Muscle of leg (tissue), 11 donors: Measurements from ENCODE around the gene ZNF333. TPM values are rescaled to one million over a fixed set of nuclear protein-coding genes. Genes with fewer than 3 reads are reported as not detected.
A peak's percentile ranks its signal among the peaks of the same experiment; 100 is the strongest.

ENCODE experiments used
- DNase-seq: peaks from one replicate; pipeline ENCODE4 v3.0.0; 2013
- H3K27ac ChIP-seq: one replicate; pipeline ENCODE4 v1.5.1; 2013; ENCODE audit warnings: mild to moderate bottlenecking, low read length, control low read depth
- H3K27me3 ChIP-seq: one replicate; pipeline ENCODE4 v1.6.1; 2013; ENCODE audit warnings: low read length; ENCODE audit not compliant: control insufficient read depth, insufficient read depth
- H3K36me3 ChIP-seq: one replicate; pipeline ENCODE4 v1.6.1; 2013; ENCODE audit warnings: low read length; ENCODE audit not compliant: control insufficient read depth, insufficient read depth
- H3K4me1 ChIP-seq: one replicate; pipeline ENCODE4 v1.6.1; 2013; ENCODE audit warnings: low read length; ENCODE audit not compliant: control insufficient read depth, insufficient read depth
- H3K4me3 ChIP-seq: one replicate; pipeline ENCODE4 v1.5.1; 2013; ENCODE audit warnings: low read length, control low read depth
- H3K9me3 ChIP-seq: replicated peaks from 2 replicates; pipeline ENCODE4 v1.6.1; 2013; ENCODE audit warnings: low read depth, low read length; ENCODE audit not compliant: control insufficient read depth
- WGBS: methylation state at CpG from one replicate; pipeline ENCODE4 v1.1.5; 2013; ENCODE audit warnings: missing lambda C conversion rate; ENCODE audit not compliant: insufficient coverage; 5-methylcytosine and 5-hydroxymethylcytosine counted together
- polyA plus RNA-seq, 8 donors: library from polyadenylated mRNA; unstranded; fragments of 120-200 nt; gene quantifications; one replicate each; pipeline versions ENCODE4 v1.2.1 to v1.2.3, GENCODE V29; 2013; ENCODE audit warnings: inconsistent platforms in 1 of 8, low replicate concordance in 1 of 8; ENCODE audit not compliant: insufficient read length in 8 of 8, insufficient read depth in 1 of 8
- total RNA-seq: library from RNA; stranded (reverse); fragments of 120-200 nt; gene quantifications from one replicate; pipeline ENCODE4 v1.2.4, GENCODE V29; 2013

Gene ZNF333
- total and polyA plus RNA-seq, 9 donors: 12.2 to 25.5 (median 17.8) TPM

DNA sequence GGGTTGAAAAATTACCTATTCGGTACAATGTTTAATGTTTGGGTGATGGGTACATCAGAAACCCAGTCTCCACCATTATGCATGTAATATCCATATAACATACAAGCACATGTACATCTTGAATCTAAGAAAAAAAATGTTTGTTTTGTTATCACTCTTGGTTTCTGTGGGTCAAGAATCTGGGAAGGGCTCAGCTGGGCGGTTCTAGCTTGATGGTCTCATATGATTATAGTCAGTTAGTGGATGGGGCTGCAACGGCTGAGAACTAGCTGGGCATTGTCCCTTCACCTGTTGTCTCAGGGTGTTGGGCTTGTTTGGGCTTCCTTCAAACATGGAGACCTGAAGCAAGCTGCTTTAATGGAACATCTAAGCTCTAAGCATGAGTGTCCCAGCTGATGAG is 19.9 kb upstream of the ZNF333 start:
- Histone ChIP-seq H3K9me3 (peaks cover 5% of the 10 kb centered on the region), H3K4me3 (no peak overlapping the region), H3K27ac (no peak overlapping the region), H3K4me1 (no peaks in the 10 kb centered on the region), H3K36me3 (no peaks in the 10 kb centered on the region), H3K27me3 (no peaks in the 10 kb centered on the region)
- WGBS: 63% methylated on average over 2 of the region's 3 CpGs
- no peak for DNase-seq

- Histone ChIP-seq H3K4me3 (no peak overlapping the region), H3K27me3 (no peaks in the 10 kb centered on the region), H3K9me3 (peaks cover 5% of the 10 kb centered on the region), H3K4me1 (no peaks in the 10 kb centered on the region), H3K27ac (no peak overlapping the region), H3K36me3 (no peaks in the 10 kb centered on the region)
- no peak for DNase-seq
- 67% methylated on average over 1 of the region's 2 CpGs for WGBS
Measured at GRCh38 chr19:14670408-14670807, 19.4 kb upstream of the ZNF333 start.

DNA sequence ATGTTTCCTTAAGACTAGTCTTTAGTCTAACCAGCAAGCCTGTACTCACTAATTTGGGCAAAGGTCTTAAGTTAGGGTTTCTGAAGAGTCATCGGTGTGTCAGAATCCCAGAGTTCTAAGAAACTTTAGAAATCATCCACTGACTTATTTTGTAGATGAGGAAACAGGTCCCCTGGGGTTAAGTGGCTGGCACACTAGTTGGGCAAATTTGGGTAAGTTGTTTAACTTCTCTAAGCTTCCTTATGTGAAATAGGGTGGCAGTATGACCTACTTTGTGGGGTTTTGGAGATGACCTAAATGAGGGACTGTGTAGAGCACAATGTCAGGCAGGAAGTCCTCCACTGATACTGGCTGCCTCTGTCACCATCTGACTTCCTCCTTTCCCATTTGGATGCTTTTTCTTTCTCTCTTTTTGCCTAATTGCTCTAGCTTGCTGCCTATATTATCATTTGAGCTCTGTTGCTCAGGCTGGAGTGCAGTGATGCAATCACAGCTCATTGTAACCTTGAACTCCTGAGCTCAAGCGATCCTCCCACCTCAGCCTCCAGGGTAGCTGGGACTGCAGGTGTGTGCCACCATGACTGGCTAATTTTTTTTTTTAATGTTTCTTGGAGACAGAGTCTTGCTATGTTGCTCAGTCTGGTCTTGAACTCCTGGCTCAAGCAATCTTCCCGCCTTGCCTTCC is 17.5 kb upstream of the ZNF333 start:
- no peak overlapping the region for H3K27ac ChIP-seq
- WGBS: 90% methylated on average over 2 of the region's 3 CpGs

GRCh38 chr19:14673088-14673487 is 16.8 kb upstream of the ZNF333 start:
- Histone ChIP-seq H3K4me1 (no peaks in the 10 kb centered on the region), H3K4me3 (no peak overlapping the region), H3K36me3 (no peaks in the 10 kb centered on the region), H3K27ac (no peak overlapping the region), H3K9me3 (peaks cover 5% of the 10 kb centered on the region), H3K27me3 (no peaks in the 10 kb centered on the region)
- 67% methylated on average over 1 of the region's 1 CpG for WGBS
- DNase-seq: no peak

More for the DNA sequence above, 17.5 kb upstream of the ZNF333 start:
- no peak for DNase-seq
- no peak overlapping the region for H3K4me3 ChIP-seq
- H3K27me3 ChIP-seq: no peaks in the 10 kb centered on the region
- H3K36me3 ChIP-seq: no peaks in the 10 kb centered on the region
- H3K9me3 ChIP-seq: peaks cover 5% of the 10 kb centered on the region
- H3K4me1 ChIP-seq: no peaks in the 10 kb centered on the region

DNA sequence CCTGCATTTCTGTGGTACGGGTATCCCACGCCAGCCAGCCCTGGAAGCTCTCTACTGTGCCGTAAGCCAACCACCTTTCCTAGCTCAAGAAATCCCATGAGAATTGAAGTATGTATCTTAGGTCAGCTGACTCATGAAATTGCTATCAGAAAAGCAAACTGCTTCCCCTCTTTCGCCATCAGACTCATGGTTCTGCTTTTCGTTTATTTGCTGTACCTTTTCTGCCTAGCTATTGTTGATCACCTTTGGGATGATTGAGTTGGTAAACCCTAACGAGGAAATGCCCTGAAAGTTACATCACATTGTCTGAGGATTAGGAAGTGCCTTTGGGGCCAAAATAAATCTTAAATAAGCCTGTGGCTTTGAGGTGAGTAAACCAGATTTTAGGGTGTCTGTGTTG is 15.1 kb upstream of the ZNF333 start, which contains the start of gene ADGRE3:
ADGRE3 (minus strand) TSS at position 81 of the 400 bp plus-strand sequence; CDS start at position 7, 74 bp downstream.
- no peak for DNase-seq
- H3K9me3 ChIP-seq: peaks cover 5% of the 10 kb centered on the region
- no peak within 1 kb of the TSS for H3K4me3 ChIP-seq
- no peak within 1 kb of the TSS for H3K27ac ChIP-seq
- H3K27me3 ChIP-seq: no peaks in the 10 kb centered on the region
- H3K36me3 ChIP-seq: no peaks in the 10 kb centered on the region
- 48% methylated on average over 3 of the region's 6 CpGs for WGBS
- H3K4me1 ChIP-seq: no peaks in the 10 kb centered on the region

GRCh38 chr19:14676762-14677161 is 13.1 kb upstream of the ZNF333 start:
- no peaks in the 10 kb centered on the region for H3K4me1 ChIP-seq
- H3K27me3 ChIP-seq: no peaks in the 10 kb centered on the region
- no peak for DNase-seq
- 85% methylated on average over 9 of the region's 10 CpGs for WGBS
- no peaks in the 10 kb centered on the region for H3K36me3 ChIP-seq
- H3K27ac ChIP-seq: no peak overlapping the region
- no peaks in the 10 kb centered on the region for H3K9me3 ChIP-seq
- H3K4me3 ChIP-seq: no peak overlapping the region

DNA sequence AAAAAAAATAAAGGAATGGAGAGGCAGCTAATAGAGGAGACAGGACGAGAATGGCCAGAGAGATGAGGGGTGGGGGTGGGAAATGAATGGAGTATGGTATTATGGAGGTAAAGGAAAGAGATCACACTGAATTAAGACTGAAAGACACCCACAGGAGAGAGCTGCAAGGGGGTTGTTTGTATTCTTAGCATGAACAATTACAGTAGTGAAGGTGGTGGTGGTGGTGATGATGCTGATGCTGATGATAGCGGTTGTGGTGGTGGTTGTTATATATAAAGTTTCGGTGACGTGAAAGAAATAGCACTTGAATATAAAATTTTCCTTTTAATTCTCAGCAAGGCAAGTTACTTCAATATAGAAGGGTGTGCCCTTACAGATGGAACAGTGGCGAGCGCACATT is 12.4 kb upstream of the ZNF333 start:
- WGBS: 87% methylated on average over 3 of the region's 6 CpGs
- Histone ChIP-seq H3K4me3 (no peak overlapping the region), H3K27ac (no peak overlapping the region), H3K36me3 (no peaks in the 10 kb centered on the region), H3K9me3 (no peaks in the 10 kb centered on the region), H3K27me3 (no peaks in the 10 kb centered on the region), H3K4me1 (no peaks in the 10 kb centered on the region)
- no peak for DNase-seq

GRCh38 chr19:14678199-14678598 is 11.6 kb upstream of the ZNF333 start:
- Histone ChIP-seq H3K27me3 (no peaks in the 10 kb centered on the region), H3K4me1 (no peaks in the 10 kb centered on the region), H3K4me3 (no peak overlapping the region), H3K9me3 (no peaks in the 10 kb centered on the region), H3K27ac (no peak overlapping the region), H3K36me3 (no peaks in the 10 kb centered on the region)
- 83% methylated on average over 9 of the region's 9 CpGs for WGBS
- DNase-seq: no peak

DNA sequence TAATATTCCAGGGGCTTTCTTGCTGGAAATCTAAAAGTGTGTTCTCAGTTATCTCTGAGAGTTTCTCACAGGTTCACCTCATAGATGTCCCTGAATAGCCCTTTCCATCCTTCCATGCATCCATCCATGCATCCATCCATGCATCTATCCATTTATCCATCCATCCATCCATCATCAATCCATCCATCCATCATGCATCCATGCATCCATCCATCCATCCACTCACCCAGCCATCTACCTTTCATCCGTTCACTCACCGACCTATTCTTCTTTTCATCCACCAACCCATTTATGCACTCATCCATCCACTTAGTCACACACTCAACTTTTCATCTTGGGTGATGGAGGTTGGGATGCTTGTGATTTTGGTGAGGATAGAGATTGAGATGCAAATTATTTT is 7.8 kb upstream of the ZNF333 start:
- no CpG with 5 or more reads among the region's 2 CpGs for WGBS
- Histone ChIP-seq H3K4me1 (no peaks in the 10 kb centered on the region), H3K27ac (no peak overlapping the region), H3K4me3 (no peak overlapping the region), H3K36me3 (no peaks in the 10 kb centered on the region), H3K9me3 (no peaks in the 10 kb centered on the region), H3K27me3 (no peaks in the 10 kb centered on the region)
- no peak for DNase-seq

DNA sequence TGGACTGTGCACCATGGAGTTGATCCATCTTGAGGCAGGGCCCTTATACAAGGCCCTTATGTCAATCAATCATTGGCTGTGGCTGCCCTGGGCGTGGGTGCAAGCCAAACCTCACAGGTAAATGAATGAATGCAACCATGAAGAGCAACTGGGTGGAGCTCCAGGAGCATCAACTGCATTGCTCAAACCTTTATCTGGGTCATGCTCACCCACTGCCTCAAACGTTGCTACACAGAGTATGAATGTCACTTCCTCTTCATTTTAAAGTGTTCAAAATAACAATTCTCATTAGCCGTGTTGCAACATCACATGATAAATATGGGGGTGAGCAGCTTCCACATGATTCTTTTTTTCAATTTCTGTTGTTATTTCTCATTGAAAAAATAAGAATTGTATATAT is 6.4 kb upstream of the ZNF333 start:
- Histone ChIP-seq H3K4me1 (no peaks in the 10 kb centered on the region), H3K4me3 (no peak overlapping the region), H3K27ac (no peak overlapping the region), H3K36me3 (no peaks in the 10 kb centered on the region), H3K27me3 (no peaks in the 10 kb centered on the region), H3K9me3 (no peaks in the 10 kb centered on the region)
- DNase-seq: peak; percentile 20
- WGBS: 83% methylated on average over 1 of the region's 3 CpGs

DNA sequence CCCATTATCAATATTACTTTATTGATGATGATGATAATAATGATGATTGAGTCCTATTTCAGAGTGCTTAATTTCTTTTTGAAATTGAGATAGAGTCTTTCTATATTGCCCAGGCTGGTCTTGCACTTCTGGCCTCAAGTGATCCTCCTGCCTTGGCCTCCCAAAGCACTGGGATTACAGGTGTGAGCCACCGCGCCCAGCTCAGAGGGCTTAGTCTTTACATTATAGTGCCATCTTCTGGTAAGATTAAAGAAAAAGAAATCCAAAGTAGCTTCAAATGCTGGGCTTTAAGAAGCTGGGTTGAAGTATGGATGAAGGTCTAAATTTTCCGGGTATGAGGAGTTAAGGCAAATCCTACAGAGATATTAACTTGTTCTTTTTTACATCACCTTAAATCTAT is 3.4 kb upstream of the ZNF333 start:
- H3K27me3 ChIP-seq: no peaks in the 10 kb centered on the region
- no peak overlapping the region for H3K4me3 ChIP-seq
- H3K9me3 ChIP-seq: no peaks in the 10 kb centered on the region
- no peak for DNase-seq
- no peak overlapping the region for H3K27ac ChIP-seq
- H3K36me3 ChIP-seq: no peaks in the 10 kb centered on the region
- WGBS: no CpG with 5 or more reads among the region's 3 CpGs
- peaks cover 6% of the 10 kb centered on the region for H3K4me1 ChIP-seq
